ENCODE data around the gene RIPOR3.

GRCh38 chr20:50562262-50562701, 129.1 kb downstream of the RIPOR3 start:
- TF ChIP-seq BHLHE40 (IDR thresholded peaks at IDR 0.05; ENCODE audit: borderline replicate concordance) (no peak), FOXK2 (IDR thresholded peaks at IDR 0.05) (no peak), FOXA1 (IDR thresholded peaks at IDR 0.05) (no peak), NFRKB (IDR thresholded peaks at IDR 0.05) (no peak), FOXM1 (IDR thresholded peaks at IDR 0.05; ENCODE audit: borderline replicate concordance) (no peak), SUZ12 (IDR thresholded peaks at IDR 0.05) (no peak), ARNT (IDR thresholded peaks at IDR 0.05) (no peak), ELF4 (IDR thresholded peaks at IDR 0.05) (no peak), CTBP1 (IDR thresholded peaks at IDR 0.05; ENCODE audit: borderline replicate concordance) (no peak)

Data from HEK293T (cell line).